A549 (cell line): ENCODE results near the gene ZNF320. TPM values are rescaled to one million over a fixed set of nuclear protein-coding genes. Genes with fewer than 3 reads are reported as not detected.

ENCODE experiments used
- ATAC-seq, 2 experiments: fragments of 200-7000 bp in 1 of 2; fragments of >200 bp in 1 of 2; cut with Nextera tagmentation in 1 of 2; cut with Tn5 transposase in 1 of 2; 3 replicates each; pipeline versions ENCODE4 v1.8.0 to v1.9.1; 2018 to 2020; ENCODE audit warnings: mild to moderate bottlenecking in 1 of 2, moderate library complexity in 1 of 2
- CTCF ChIA-PET: fragments of 300-600 bp; sonication (Branson Sonifier 250); formaldehyde crosslinking; extraction: SDS; loops from one replicate; lab custom pipeline; 2021; ENCODE audit warnings: antibody characterized with exemption, inconsistent platforms; lab: Yijun Ruan, JAX
- POLR2A ChIA-PET: fragments of 350-600 bp; formaldehyde crosslinking; extraction: SDS; loops from one replicate; lab custom pipeline; 2021; ENCODE audit warnings: antibody characterized with exemption, inconsistent platforms; lab: Yijun Ruan, JAX
- DNase-seq, 2 experiments: peaks; one replicate each; pipeline versions ENCODE4 v3.0.0 to v3.0.0-alpha.2; 2011 to 2016; ENCODE audit warnings: low read depth in 1 of 2, low spot score in 1 of 2
- FAIRE-seq: peaks from 2 replicates; lab custom pipeline; 2011; peaks lifted over from hg19 to GRCh38; lab: Jason Lieb, UNC
- H3K27ac ChIP-seq, 2 experiments: fragments of >200 bp; sonication (Bioruptor Twin); formaldehyde crosslinking; 3 replicates each; pipeline ENCODE4 v1.5.1; 2016 to 2017
- H3K4me1 ChIP-seq: fragments of >200 bp; sonication (Bioruptor Twin); formaldehyde crosslinking; 3 replicates; pipeline ENCODE4 v1.6.1; 2016
- H3K4me2 ChIP-seq: fragments of >200 bp; sonication (Bioruptor Twin); formaldehyde crosslinking; 3 replicates; pipeline ENCODE4 v1.6.1; 2016
- H3K4me3 ChIP-seq: fragments of >200 bp; sonication (Bioruptor Twin); formaldehyde crosslinking; 3 replicates; pipeline ENCODE4 v1.5.1; 2016
- H3K9me3 ChIP-seq: fragments of >200 bp; sonication (Bioruptor Twin); formaldehyde crosslinking; 3 replicates; pipeline ENCODE4 v1.6.1; 2016
- BCL3 ChIP-seq: fragments of >200 bp; sonication (Bioruptor Twin); formaldehyde crosslinking; IDR thresholded peaks from 3 replicates; pipeline ENCODE4 v1.6.1; 2016
- BHLHE40 ChIP-seq: IDR thresholded peaks from 2 replicates; pipeline ENCODE4 v1.6.1; 2012; ENCODE audit warnings: low read depth, low read length, inconsistent platforms
- CBX2 ChIP-seq: fragments of 200-600 bp; sonication (generic); IDR thresholded peaks from 2 replicates; pipeline ENCODE4 v1.6.1; 2016; ENCODE audit warnings: low read depth, mild to moderate bottlenecking, borderline replicate concordance
- CHD2 ChIP-seq: fragments of 150-350 bp; IDR thresholded peaks from 2 replicates; pipeline ENCODE4 v1.6.1; 2014; ENCODE audit warnings: low read length; ENCODE audit not compliant: partially characterized antibody
- ESRRA ChIP-seq: fragments of 150-350 bp; IDR thresholded peaks from 2 replicates; pipeline ENCODE4 v1.6.1; 2014; ENCODE audit warnings: mild to moderate bottlenecking, low read length, borderline replicate concordance
- FOSB ChIP-seq: fragments of 250-450 bp; sonication (Bioruptor Pico); IDR thresholded peaks from 2 replicates; pipeline ENCODE4 v1.5.0; 2020; ENCODE audit warnings: mild to moderate bottlenecking, moderate library complexity
- FOXS1 ChIP-seq: fragments of 250-450 bp; sonication (Bioruptor Pico); IDR thresholded peaks from 2 replicates; pipeline ENCODE4 v1.5.0; 2020; ENCODE audit warnings: mild to moderate bottlenecking, moderate library complexity
- HDAC2 ChIP-seq: fragments of 200-600 bp; sonication (generic); IDR thresholded peaks from 2 replicates; pipeline ENCODE4 v1.6.1; 2016
- HES2 ChIP-seq: fragments of >200 bp; sonication (Bioruptor Twin); formaldehyde crosslinking; IDR thresholded peaks from 2 replicates; pipeline ENCODE4 v1.6.1; 2016
- HMGXB4 ChIP-seq: fragments of 250-450 bp; sonication (Bioruptor Pico); IDR thresholded peaks from 2 replicates; pipeline ENCODE4 v1.5.0; 2021; ENCODE audit warnings: mild to moderate bottlenecking, moderate library complexity, borderline replicate concordance
- HOXB13 ChIP-seq: fragments of 250-450 bp; sonication (Bioruptor Pico); IDR thresholded peaks from 2 replicates; pipeline ENCODE4 v1.5.0; 2020; ENCODE audit warnings: low read depth, mild to moderate bottlenecking, moderate library complexity
- HOXB5 ChIP-seq: fragments of 250-450 bp; sonication (Bioruptor Pico); IDR thresholded peaks from 2 replicates; pipeline ENCODE4 v1.5.0; 2020; ENCODE audit warnings: mild to moderate bottlenecking, moderate library complexity
- JUN ChIP-seq, 2 experiments: fragments of >200 bp; sonication (Bioruptor Twin); formaldehyde crosslinking; IDR thresholded peaks; 2 replicates in 1 of 2; 3 replicates in 1 of 2; pipeline ENCODE4 v1.6.1; 2016 to 2017
- JUNB ChIP-seq: fragments of >200 bp; sonication (Bioruptor Twin); formaldehyde crosslinking; IDR thresholded peaks from 2 replicates; pipeline ENCODE4 v1.6.1; 2016
- KDM1A ChIP-seq: fragments of 200-600 bp; sonication (generic); IDR thresholded peaks from 2 replicates; pipeline ENCODE4 v1.6.1; 2016; ENCODE audit warnings: low read depth, mild to moderate bottlenecking
- KDM5A ChIP-seq: fragments of 200-600 bp; sonication (generic); IDR thresholded peaks from 2 replicates; pipeline ENCODE4 v1.6.1; 2016; ENCODE audit warnings: antibody characterized with exemption, mild to moderate bottlenecking
- MAFK ChIP-seq: fragments of 450-650 bp; IDR thresholded peaks from 2 replicates; pipeline ENCODE4 v1.6.1; 2014; ENCODE audit not compliant: partially characterized antibody
- MAZ ChIP-seq: fragments of 150-350 bp; IDR thresholded peaks from 2 replicates; pipeline ENCODE4 v1.6.1; 2014; ENCODE audit warnings: antibody characterized with exemption, low read depth, low read length, borderline replicate concordance
- NPAS2 ChIP-seq: fragments of 250-450 bp; sonication (Bioruptor Pico); IDR thresholded peaks from 2 replicates; pipeline ENCODE4 v1.8.0; 2022; ENCODE audit warnings: mild to moderate bottlenecking, moderate library complexity, borderline replicate concordance
- PBX3 ChIP-seq: IDR thresholded peaks from 2 replicates; pipeline ENCODE4 v1.6.1; 2012
- PHF8 ChIP-seq: fragments of 200-600 bp; sonication (generic); IDR thresholded peaks from 2 replicates; pipeline ENCODE4 v1.6.1; 2016; ENCODE audit warnings: low read depth, mild to moderate bottlenecking, antibody characterized with exemption, moderate library complexity, borderline replicate concordance
- POLR2A ChIP-seq: IDR thresholded peaks from 2 replicates; pipeline ENCODE4 v1.6.1; 2012; ENCODE audit warnings: mild to moderate bottlenecking, low read length
- RARB ChIP-seq: fragments of 250-450 bp; sonication (Bioruptor Pico); IDR thresholded peaks from 2 replicates; pipeline ENCODE4 v1.8.0; 2021; ENCODE audit warnings: mild to moderate bottlenecking, moderate library complexity
- RFX5 ChIP-seq: fragments of 450-650 bp; IDR thresholded peaks from 2 replicates; pipeline ENCODE4 v1.7.1; 2014; ENCODE audit warnings: antibody characterized with exemption, mild to moderate bottlenecking, moderate library complexity
- SREBF2 ChIP-seq: fragments of 450-650 bp; IDR thresholded peaks from 2 replicates; pipeline ENCODE4 v1.6.1; 2014; ENCODE audit warnings: mild to moderate bottlenecking, moderate library complexity
- TFCP2L1 ChIP-seq: fragments of 250-450 bp; sonication (Bioruptor Pico); IDR thresholded peaks from 2 replicates; pipeline ENCODE4 v1.5.0; 2021; ENCODE audit warnings: mild to moderate bottlenecking
- TP53 ChIP-seq: fragments of 250-450 bp; sonication (Bioruptor Pico); IDR thresholded peaks from 2 replicates; pipeline ENCODE4 v1.5.0; 2021; ENCODE audit warnings: mild to moderate bottlenecking, moderate library complexity
- USF2 ChIP-seq: fragments of 450-650 bp; IDR thresholded peaks from 2 replicates; pipeline ENCODE4 v1.6.1; 2014; ENCODE audit warnings: antibody characterized with exemption
- ZFP36 ChIP-seq: fragments of 450-650 bp; IDR thresholded peaks from 2 replicates; pipeline ENCODE4 v1.6.1; 2014; ENCODE audit warnings: borderline replicate concordance; ENCODE audit not compliant: partially characterized antibody
- WGBS: methylation state at CpG from one replicate; pipeline ENCODE4 v1.1.6; 2017; ENCODE audit errors: missing lambda C conversion rate; 5-methylcytosine and 5-hydroxymethylcytosine counted together
- polyA plus RNA-seq, 4 experiments: library from polyadenylated mRNA; depleted of rRNA in 3 of 4; stranded (reverse); fragments of >200 nt; fragmentation: RNase III in 1 of 4; extraction: RNeasy Plus Mini Kit Qiagen cat#74134 plus additional on column Dnase treatment in 1 of 4; gene quantifications; 2 replicates in 3 of 4; 3 replicates in 1 of 4; pipeline ENCODE4 v1.2.3, GENCODE V29; 2011 to 2017

ZNF320 gene
- polyA plus RNA-seq, 2 of the 4 experiments (the other 2 are of a cell fraction): not detected

- no peak overlapping the region for H3K4me2 ChIP-seq
- POLR2A ChIA-PET: no interaction called here
- no peak overlapping the region for H3K4me3 ChIP-seq
- FAIRE-seq (no peak), ATAC-seq (no peak), DNase-seq (no peak)
- WGBS: 56% methylated on average over 24 of the region's 24 CpGs
- peaks cover 46% of the 10 kb centered on the region for H3K9me3 ChIP-seq
- no peaks in the 10 kb centered on the region for H3K4me1 ChIP-seq
- CTCF ChIA-PET: no interaction called here
- TF ChIP-seq RFX5: no peak
- TF ChIP-seq TP53 (CRISPR knock-in tag): no peak
- no peak for TF ChIP-seq POLR2A
- no peak for TF ChIP-seq FOSB (CRISPR knock-in tag)
- TF ChIP-seq USF2: no peak
- no peak for TF ChIP-seq CHD2
- TF ChIP-seq, all 56 proteins: peak for 0
- no peak overlapping the region for H3K27ac ChIP-seq
Measured at GRCh38 chr19:52896431-52897137, 851 bp downstream of the ZNF320 start.

GRCh38 chr19:52891336-52891735 lies 6.1 kb downstream of the ZNF320 start:
- H3K4me1 ChIP-seq: no peaks in the 10 kb centered on the region
- TF ChIP-seq JUN (IDR thresholded peaks at IDR 0.05) (no peak), HDAC2 (no peak), PHF8 (no peak), NPAS2 (CRISPR knock-in tag) (no peak), MAZ (no peak), TFCP2L1 (CRISPR knock-in tag) (no peak), HOXB13 (CRISPR knock-in tag) (no peak), ESRRA (no peak), PBX3 (no peak)
- TF ChIP-seq, all 56 proteins: peak for 0
- no peak for ATAC-seq
- H3K27ac ChIP-seq: no peak overlapping the region
- CTCF ChIA-PET: no interaction called here
- no peak overlapping the region for H3K4me2 ChIP-seq
- FAIRE-seq: no peak
- peaks cover 54% of the 10 kb centered on the region for H3K9me3 ChIP-seq
- 0% methylated on average over 4 of the region's 4 CpGs for WGBS
- DNase-seq: no peak
- no peak overlapping the region for H3K4me3 ChIP-seq
- POLR2A ChIA-PET: no interaction called here

GRCh38 chr19:52889931-52890330 lies 7.5 kb downstream of the ZNF320 start:
- FAIRE-seq (no peak), DNase-seq (no peak), ATAC-seq (no peak)
- Histone ChIP-seq H3K9me3 (peaks cover 48% of the 10 kb centered on the region), H3K27ac (no peak overlapping the region), H3K4me3 (no peak overlapping the region), H3K4me1 (no peaks in the 10 kb centered on the region), H3K4me2 (no peak overlapping the region)
- 13% methylated on average over 4 of the region's 4 CpGs for WGBS
- CTCF ChIA-PET: no interaction called here
- POLR2A ChIA-PET: no interaction called here
- no peak for TF ChIP-seq PBX3
- no peak for TF ChIP-seq MAFK
- no peak for TF ChIP-seq TP53 (CRISPR knock-in tag)
- no peak for TF ChIP-seq FOXS1 (CRISPR knock-in tag)
- TF ChIP-seq PHF8: no peak
- TF ChIP-seq CBX2: no peak
- TF ChIP-seq SREBF2: no peak
- TF ChIP-seq RARB: no peak
- TF ChIP-seq ZFP36: no peak
- TF ChIP-seq HES2: no peak
- TF ChIP-seq JUNB: no peak
- TF ChIP-seq KDM5A: no peak
- TF ChIP-seq HOXB5: no peak
- no peak for TF ChIP-seq KDM1A
- TF ChIP-seq RFX5: no peak
- no peak for TF ChIP-seq BHLHE40
- no peak for TF ChIP-seq BCL3
- TF ChIP-seq ESRRA: no peak
- no peak for TF ChIP-seq HMGXB4
- TF ChIP-seq, all 56 proteins: peak for 0
